Fibroblast of villous mesenchyme (primary cell): ENCODE results near the gene ZFYVE21. TPM values are rescaled to one million over a fixed set of nuclear protein-coding genes. Genes with fewer than 3 reads are reported as not detected.

Source experiments
- DNase-seq: peaks from one replicate; pipeline ENCODE4 v3.0.0-alpha.2; 2010; ENCODE audit warnings: low read depth
- H3K4me3 ChIP-seq: 2 replicates; pipeline ENCODE4 v1.5.1; 2011; ENCODE audit warnings: low read depth, mild to moderate bottlenecking, low read length
- CTCF ChIP-seq: IDR thresholded peaks from 2 replicates; pipeline ENCODE4 v1.5.1; 2012; ENCODE audit warnings: low read depth, mild to moderate bottlenecking, low read length; ENCODE audit not compliant: insufficient read depth
- total RNA-seq: library from RNA; depleted of rRNA; stranded (reverse); fragments of >200 nt; gene quantifications from 2 replicates; pipeline ENCODE4 v1.2.3, GENCODE V29; 2012

Gene ZFYVE21
- total RNA-seq, 1 donor = 53.5 TPM

- DNase-seq = no peak
- no peak for TF ChIP-seq CTCF
- H3K4me3 ChIP-seq = no peak overlapping the region
Measured at GRCh38 chr14:103692159-103692558, 23.5 kb upstream of the ZFYVE21 start.

- no peak for DNase-seq
- TF ChIP-seq CTCF = no peak
- H3K4me3 ChIP-seq = no peak overlapping the region
Measured at GRCh38 chr14:103692871-103693270, 22.7 kb upstream of the ZFYVE21 start.

GRCh38 chr14:103693515-103693914, 22.1 kb upstream of the ZFYVE21 start:
- no peak overlapping the region for H3K4me3 ChIP-seq
- DNase-seq = no peak
- TF ChIP-seq CTCF = no peak

- no peak overlapping the region for H3K4me3 ChIP-seq
- no peak for DNase-seq
- TF ChIP-seq CTCF = no peak
Measured at GRCh38 chr14:103694572-103695026, 21.0 kb upstream of the ZFYVE21 start.

- no peak for TF ChIP-seq CTCF
- DNase-seq = no peak
- H3K4me3 ChIP-seq = no peak overlapping the region
Measured at GRCh38 chr14:103695296-103696069, 20.1 kb upstream of the ZFYVE21 start.

GRCh38 chr14:103696070-103696402, 19.6 kb upstream of the ZFYVE21 start:
- H3K4me3 ChIP-seq = no peak overlapping the region
- DNase-seq = no peak
- TF ChIP-seq CTCF = no peak
